SKM-1 (cell line): ENCODE data around the gene ZFP2.

Source experiments
- DNase-seq: peaks from one replicate; lab custom pipeline; 2025; ENCODE audit not compliant: unreplicated experiment; lab: John Stamatoyannopoulos, UW

ZFP2 gene

DNA sequence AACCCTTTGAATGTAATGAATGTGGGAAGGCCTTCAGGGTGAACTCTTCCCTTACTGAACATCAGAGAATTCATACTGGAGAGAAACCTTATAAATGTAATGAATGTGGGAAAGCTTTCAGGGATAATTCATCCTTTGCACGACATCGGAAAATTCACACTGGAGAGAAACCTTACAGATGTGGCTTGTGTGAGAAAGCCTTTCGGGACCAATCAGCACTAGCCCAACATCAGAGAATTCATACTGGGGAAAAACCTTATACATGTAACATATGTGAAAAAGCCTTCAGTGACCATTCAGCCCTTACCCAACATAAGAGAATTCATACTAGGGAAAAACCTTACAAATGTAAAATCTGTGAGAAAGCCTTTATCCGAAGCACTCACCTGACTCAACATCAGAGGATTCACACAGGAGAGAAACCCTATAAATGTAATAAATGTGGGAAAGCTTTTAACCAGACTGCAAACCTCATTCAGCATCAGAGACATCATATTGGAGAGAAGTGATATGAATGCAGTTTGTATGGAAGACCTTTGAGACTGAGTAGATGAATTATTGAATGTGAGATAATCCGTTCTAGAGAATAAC lies 69.8 kb downstream of the ZFP2 start:
- no peak for DNase-seq

DNA sequence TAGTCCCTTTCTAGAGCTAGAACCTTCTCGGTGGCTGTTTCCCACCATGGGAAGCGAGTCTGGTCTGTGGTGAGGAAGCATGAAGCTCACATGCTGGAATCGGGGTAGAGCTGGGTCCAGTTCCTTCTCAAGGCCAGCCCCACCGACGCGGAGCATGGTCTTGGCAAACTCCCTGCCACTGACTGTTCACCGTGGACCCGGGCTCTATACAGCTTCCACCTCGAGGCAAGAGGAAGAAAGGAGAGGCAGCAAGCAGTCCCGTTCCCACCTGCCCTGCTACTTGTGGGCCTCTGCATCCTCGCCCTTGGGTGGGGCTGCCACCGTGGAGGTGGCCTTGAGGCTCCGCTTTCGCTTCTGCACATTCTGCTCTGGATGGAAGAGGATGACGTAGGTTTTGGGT lies 85.7 kb downstream of the ZFP2 start:
- no peak for DNase-seq
